ENCODE data around the gene COL4A1.

The COL4A1 gene

DNA sequence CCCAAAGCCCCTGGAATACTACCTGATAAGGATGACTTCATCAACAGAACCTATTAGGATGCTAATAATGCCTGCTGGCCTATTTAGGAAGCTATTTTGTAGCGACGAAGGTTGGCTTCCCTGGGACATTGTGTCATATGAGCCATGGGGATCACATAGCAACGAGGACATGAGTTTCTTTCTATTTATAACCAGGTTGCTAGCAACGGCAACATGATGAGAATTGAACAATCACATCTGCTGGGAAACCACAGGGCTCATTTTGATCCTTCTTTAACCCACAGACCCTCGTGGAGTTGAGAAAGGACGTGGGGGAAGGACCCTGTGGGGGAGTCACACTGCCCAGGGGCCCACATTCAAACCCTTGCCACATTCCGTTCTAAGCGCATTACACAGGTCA lies 172.2 kb downstream of the COL4A1 start:
- Histone ChIP-seq H3K9ac (ENCODE audit: low read depth, low read length, poor library complexity, severe bottlenecking) (no peak overlapping the region), H3K27me3 (ENCODE audit: insufficient read depth, low read length, poor library complexity, severe bottlenecking) (no peaks in the 10 kb centered on the region), H3F3A (ENCODE audit: low read depth) (no peaks in the 10 kb centered on the region), H3K4me3 (ENCODE audit: low read length, poor library complexity, severe bottlenecking) (no peak overlapping the region), H3K79me2 (ENCODE audit: insufficient read depth, low read length) (no peaks in the 10 kb centered on the region), H3K4me2 (ENCODE audit: low read depth, low read length, poor library complexity, severe bottlenecking) (no peak overlapping the region), H3K4me1 (ENCODE audit: insufficient read depth, low read length, poor library complexity, severe bottlenecking) (no peaks in the 10 kb centered on the region), H3K36me3 (ENCODE audit: insufficient read depth, low read length) (no peaks in the 10 kb centered on the region), H4K20me1 (ENCODE audit: insufficient read depth, low read length, poor library complexity, severe bottlenecking) (no peaks in the 10 kb centered on the region), H3K9me3 (ENCODE audit: insufficient read depth, low read depth, low read length) (no peaks in the 10 kb centered on the region), H2AFZ (ENCODE audit: low read length) (no peak overlapping the region), H3K9me2 (replicated peaks; ENCODE audit: low read depth, low read length) (no peaks in the 10 kb centered on the region)
- TF ChIP-seq, protein P1, sequence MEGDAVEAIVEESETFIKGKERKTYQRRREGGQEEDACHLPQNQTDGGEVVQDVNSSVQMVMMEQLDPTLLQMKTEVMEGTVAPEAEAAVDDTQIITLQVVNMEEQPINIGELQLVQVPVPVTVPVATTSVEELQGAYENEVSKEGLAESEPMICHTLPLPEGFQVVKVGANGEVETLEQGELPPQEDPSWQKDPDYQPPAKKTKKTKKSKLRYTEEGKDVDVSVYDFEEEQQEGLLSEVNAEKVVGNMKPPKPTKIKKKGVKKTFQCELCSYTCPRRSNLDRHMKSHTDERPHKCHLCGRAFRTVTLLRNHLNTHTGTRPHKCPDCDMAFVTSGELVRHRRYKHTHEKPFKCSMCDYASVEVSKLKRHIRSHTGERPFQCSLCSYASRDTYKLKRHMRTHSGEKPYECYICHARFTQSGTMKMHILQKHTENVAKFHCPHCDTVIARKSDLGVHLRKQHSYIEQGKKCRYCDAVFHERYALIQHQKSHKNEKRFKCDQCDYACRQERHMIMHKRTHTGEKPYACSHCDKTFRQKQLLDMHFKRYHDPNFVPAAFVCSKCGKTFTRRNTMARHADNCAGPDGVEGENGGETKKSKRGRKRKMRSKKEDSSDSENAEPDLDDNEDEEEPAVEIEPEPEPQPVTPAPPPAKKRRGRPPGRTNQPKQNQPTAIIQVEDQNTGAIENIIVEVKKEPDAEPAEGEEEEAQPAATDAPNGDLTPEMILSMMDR (conservative IDR thresholded peaks at IDR 0.05; ENCODE audit: low read length): no peak
- no peak for TF ChIP-seq EZH2phosphoT487 (IDR thresholded peaks at IDR 0.05; ENCODE audit: borderline replicate concordance)

DNA sequence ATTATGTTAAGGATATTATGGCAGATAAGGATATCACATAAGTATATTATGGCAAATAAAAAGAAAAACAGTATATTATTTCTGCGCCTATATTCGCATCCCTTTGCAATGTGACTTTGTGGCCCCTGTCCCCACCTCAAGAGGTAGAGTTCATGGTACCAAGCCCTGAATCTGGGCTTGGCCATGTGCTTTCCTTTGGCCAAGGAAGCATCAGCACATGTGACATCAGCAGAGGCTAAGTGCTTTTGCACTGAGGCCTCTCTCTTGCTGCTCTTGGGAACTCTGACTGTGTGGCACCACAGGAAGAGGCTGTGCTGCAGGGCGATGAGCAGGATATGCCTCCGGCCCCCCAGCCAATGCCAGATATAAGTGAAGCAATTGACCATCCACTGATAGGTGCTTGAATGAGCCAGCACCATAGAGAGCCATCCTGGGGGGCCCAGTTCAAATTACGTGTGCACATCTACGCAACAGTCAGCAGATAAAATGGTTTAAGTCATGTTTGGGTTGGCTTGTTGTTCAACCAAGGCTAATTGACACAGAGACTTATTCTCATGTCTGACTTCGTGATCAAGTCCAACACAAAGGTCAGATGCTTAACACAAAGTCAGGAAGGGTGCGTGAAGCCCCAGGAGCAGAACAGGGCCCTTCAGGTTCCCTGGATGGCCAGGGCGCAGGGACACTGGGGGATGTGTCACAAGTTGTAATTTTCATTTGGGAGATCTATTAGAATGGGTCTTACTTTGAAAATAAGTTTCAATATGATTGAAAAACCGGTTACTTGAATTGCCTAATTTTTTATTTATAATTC lies 173.3 kb downstream of the COL4A1 start:
- TF ChIP-seq EZH2phosphoT487 (IDR thresholded peaks at IDR 0.05; ENCODE audit: borderline replicate concordance): no peak
- TF ChIP-seq, protein P1 (conservative IDR thresholded peaks at IDR 0.05; ENCODE audit: low read length): no peak
- Histone ChIP-seq H3K4me2 (ENCODE audit: low read depth, low read length, poor library complexity, severe bottlenecking) (no peak overlapping the region), H4K20me1 (ENCODE audit: insufficient read depth, low read length, poor library complexity, severe bottlenecking) (no peaks in the 10 kb centered on the region), H3K4me1 (ENCODE audit: insufficient read depth, low read length, poor library complexity, severe bottlenecking) (peaks cover under 1% of the 10 kb centered on the region), H3K9me2 (replicated peaks; ENCODE audit: low read depth, low read length) (no peaks in the 10 kb centered on the region), H3K9ac (ENCODE audit: low read depth, low read length, poor library complexity, severe bottlenecking) (no peak overlapping the region), H3K4me3 (ENCODE audit: low read length, poor library complexity, severe bottlenecking) (no peak overlapping the region), H3K36me3 (ENCODE audit: insufficient read depth, low read length) (no peaks in the 10 kb centered on the region), H3K9me3 (ENCODE audit: insufficient read depth, low read depth, low read length) (no peaks in the 10 kb centered on the region), H3F3A (ENCODE audit: low read depth) (no peaks in the 10 kb centered on the region), H2AFZ (ENCODE audit: low read length) (peak overlapping the region; percentile 29; the same call in 1 of the 2 replicates), H3K27me3 (ENCODE audit: insufficient read depth, low read length, poor library complexity, severe bottlenecking) (no peaks in the 10 kb centered on the region), H3K79me2 (ENCODE audit: insufficient read depth, low read length) (no peaks in the 10 kb centered on the region)

- Histone ChIP-seq H3K9me2 (replicated peaks; ENCODE audit: low read depth, low read length) (no peaks in the 10 kb centered on the region), H3K79me2 (ENCODE audit: insufficient read depth, low read length) (no peaks in the 10 kb centered on the region), H3K4me1 (ENCODE audit: insufficient read depth, low read length, poor library complexity, severe bottlenecking) (peaks cover 3% of the 10 kb centered on the region), H3K27me3 (ENCODE audit: insufficient read depth, low read length, poor library complexity, severe bottlenecking) (no peaks in the 10 kb centered on the region), H3K4me2 (ENCODE audit: low read depth, low read length, poor library complexity, severe bottlenecking) (no peak overlapping the region), H3K36me3 (ENCODE audit: insufficient read depth, low read length) (no peaks in the 10 kb centered on the region), H3K4me3 (ENCODE audit: low read length, poor library complexity, severe bottlenecking) (no peak overlapping the region), H3K9ac (ENCODE audit: low read depth, low read length, poor library complexity, severe bottlenecking) (no peak overlapping the region), H3K9me3 (ENCODE audit: insufficient read depth, low read depth, low read length) (no peaks in the 10 kb centered on the region), H2AFZ (ENCODE audit: low read length) (no peak overlapping the region), H3F3A (ENCODE audit: low read depth) (no peaks in the 10 kb centered on the region), H4K20me1 (ENCODE audit: insufficient read depth, low read length, poor library complexity, severe bottlenecking) (no peaks in the 10 kb centered on the region)
- no peak for TF ChIP-seq EZH2phosphoT487 (IDR thresholded peaks at IDR 0.05; ENCODE audit: borderline replicate concordance)
- TF ChIP-seq, protein P1 (conservative IDR thresholded peaks at IDR 0.05; ENCODE audit: low read length): no peak
Observed at GRCh38 chr13:110132225-110132982, 174.6 kb downstream of the COL4A1 start.

Measured in Loucy (cell line).